Liver (tissue), 3 donors: Measurements from ENCODE around the gene JAZF1.

Experiments used
- CTCF ChIP-seq: fragments of 150-350 bp; IDR thresholded peaks from 2 replicates; pipeline ENCODE4 v1.5.1; 2017; ENCODE audit warnings: improper control_type of control experiment, low read depth, low read length; ENCODE audit not compliant: missing input control
- TF ChIP-seq, protein P1 (sequence below): IDR thresholded peaks from 2 replicates; pipeline ENCODE4 v1.6.1; 2016; ENCODE audit warnings: antibody characterized with exemption
- donor health status: healthy.
- donor health status: healthy.

GRCh38 chr7:28174442-28174841 is 6.2 kb downstream of the JAZF1 start:
- no peak for TF ChIP-seq CTCF
- TF ChIP-seq, protein P1, sequence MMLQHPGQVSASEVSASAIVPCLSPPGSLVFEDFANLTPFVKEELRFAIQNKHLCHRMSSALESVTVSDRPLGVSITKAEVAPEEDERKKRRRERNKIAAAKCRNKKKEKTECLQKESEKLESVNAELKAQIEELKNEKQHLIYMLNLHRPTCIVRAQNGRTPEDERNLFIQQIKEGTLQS = no peak
